ENCODE data around the gene ARRB2. TPM values are rescaled to one million over a fixed set of nuclear protein-coding genes. Genes with fewer than 3 reads are reported as not detected.
"Not testable (repeated sequence)": the region's sequence is repeated elsewhere in the genome, so short reads cannot be mapped to it uniquely, and the experiment has no call there.

ARRB2 gene
- total RNA-seq, 4 donors from 2014 or later: 8.4 to 20.6 (median 14.4) TPM

- no peaks in the 10 kb centered on the region for H3K9me3 ChIP-seq
- H3K36me3 ChIP-seq: peaks cover 44% of the 10 kb centered on the region in 2 donors
- H3K27me3 ChIP-seq: no peaks in the 10 kb centered on the region
- WGBS, 2 donors: 94 to 96% methylated on average over 10 of the region's 10 CpGs
- H3K27ac ChIP-seq: no peak overlapping the region
- intact Hi-C loops (cut with DNase I): no loop called here
- no peak overlapping the region for H3K4me3 ChIP-seq (replicated peaks in 1 of 3)
- no peak for DNase-seq
- no peaks in the 10 kb centered on the region for H3K4me1 ChIP-seq
- TF ChIP-seq POLR2A (IDR thresholded peaks at IDR 0.05) (no peak), CTCF (IDR thresholded peaks at IDR 0.05) (no peak)
Observed at GRCh38 chr17:4675791-4676190, 34.6 kb upstream of the ARRB2 start.

GRCh38 chr17:4676791-4677190 is 33.6 kb upstream of the ARRB2 start:
- WGBS, 2 donors: 91 to 93% methylated on average over 7 of the region's 7 CpGs
- H3K9me3 ChIP-seq: no peaks in the 10 kb centered on the region
- no peaks in the 10 kb centered on the region for H3K27me3 ChIP-seq
- no peak overlapping the region for H3K27ac ChIP-seq
- no peak for DNase-seq
- intact Hi-C loops (cut with DNase I): no loop called here
- H3K4me1 ChIP-seq: no peaks in the 10 kb centered on the region
- TF ChIP-seq CTCF (IDR thresholded peaks at IDR 0.05): no peak
- no peak for TF ChIP-seq POLR2A (IDR thresholded peaks at IDR 0.05)
- peaks cover 52 to 54% of the 10 kb centered on the region in 2 donors for H3K36me3 ChIP-seq
- no peak overlapping the region for H3K4me3 ChIP-seq (replicated peaks in 1 of 3)

- Histone ChIP-seq H3K27ac (no peak overlapping the region), H3K27me3 (no peaks in the 10 kb centered on the region), H3K36me3 (peaks cover 51 to 59% of the 10 kb centered on the region in 2 donors), H3K9me3 (no peaks in the 10 kb centered on the region), H3K4me3 (replicated peaks in 1 of 3) (no peak overlapping the region), H3K4me1 (no peaks in the 10 kb centered on the region)
- 55 to 58% methylated on average over 14 of the region's 14 CpGs for WGBS, 2 donors
- intact Hi-C loops (cut with DNase I): no loop called here
- no peak for DNase-seq
- TF ChIP-seq POLR2A (IDR thresholded peaks at IDR 0.05) (no peak), CTCF (IDR thresholded peaks at IDR 0.05) (no peak)
Observed at GRCh38 chr17:4678448-4679026, 31.9 kb upstream of the ARRB2 start.

GRCh38 chr17:4679658-4680057 is 30.8 kb upstream of the ARRB2 start:
- H3K9me3 ChIP-seq: no peaks in the 10 kb centered on the region
- TF ChIP-seq POLR2A (IDR thresholded peaks at IDR 0.05) (no peak), CTCF (IDR thresholded peaks at IDR 0.05) (no peak)
- peaks cover 40 to 49% of the 10 kb centered on the region in 2 donors for H3K36me3 ChIP-seq
- WGBS, 2 donors: 91 to 94% methylated on average over 7 of the region's 7 CpGs
- intact Hi-C loops (cut with DNase I): no loop called here
- no peak overlapping the region for H3K4me3 ChIP-seq (replicated peaks in 1 of 3)
- no peak overlapping the region for H3K27ac ChIP-seq
- no peak for DNase-seq
- no peaks in the 10 kb centered on the region for H3K27me3 ChIP-seq
- H3K4me1 ChIP-seq: no peaks in the 10 kb centered on the region

- H3K27me3 ChIP-seq; intact Hi-C loops (cut with DNase I); H3K9me3 ChIP-seq; H3K27ac ChIP-seq; H3K4me1 ChIP-seq; H3K4me3 ChIP-seq (replicated peaks in 1 of 3); DNase-seq: not testable (repeated sequence)
- 83 to 88% methylated on average over 5 of the region's 5 CpGs for WGBS, 2 donors
- peaks cover 23 to 28% of the 10 kb centered on the region in 2 donors for H3K36me3 ChIP-seq
Observed at GRCh38 chr17:4683739-4684138, 26.7 kb upstream of the ARRB2 start.

- DNase-seq; intact Hi-C loops (cut with DNase I); H3K9me3 ChIP-seq; H3K27me3 ChIP-seq; H3K4me1 ChIP-seq; H3K27ac ChIP-seq; H3K4me3 ChIP-seq (replicated peaks in 1 of 3); H3K36me3 ChIP-seq: not testable (repeated sequence)
- WGBS, 2 donors: 89% methylated on average over 12 of the region's 12 CpGs
Observed at GRCh38 chr17:4689872-4690271, 20.6 kb upstream of the ARRB2 start.

Measured in thyroid gland (tissue), 4 donors.